A549 (cell line): Measurements from ENCODE around the gene ARHGAP4. TPM values are rescaled to one million over a fixed set of nuclear protein-coding genes. Genes with fewer than 3 reads are reported as not detected.

Experiments used
- ATAC-seq, 2 experiments: fragments of 200-7000 bp in 1 of 2; fragments of >200 bp in 1 of 2; cut with Nextera tagmentation in 1 of 2; cut with Tn5 transposase in 1 of 2; 3 replicates each; pipeline versions ENCODE4 v1.8.0 to v1.9.1; 2018 to 2020; ENCODE audit warnings: mild to moderate bottlenecking in 1 of 2, moderate library complexity in 1 of 2
- CTCF ChIA-PET: fragments of 300-600 bp; sonication (Branson Sonifier 250); formaldehyde crosslinking; extraction: SDS; loops from one replicate; lab custom pipeline; 2021; ENCODE audit warnings: antibody characterized with exemption, inconsistent platforms; lab: Yijun Ruan, JAX
- POLR2A ChIA-PET: fragments of 350-600 bp; formaldehyde crosslinking; extraction: SDS; loops from one replicate; lab custom pipeline; 2021; ENCODE audit warnings: antibody characterized with exemption, inconsistent platforms; lab: Yijun Ruan, JAX
- DNase-seq, 2 experiments: peaks; one replicate each; pipeline versions ENCODE4 v3.0.0 to v3.0.0-alpha.2; 2011 to 2016; ENCODE audit warnings: low read depth in 1 of 2, low spot score in 1 of 2
- FAIRE-seq: peaks from 2 replicates; lab custom pipeline; 2011; peaks lifted over from hg19 to GRCh38; lab: Jason Lieb, UNC
- H3K27ac ChIP-seq, 2 experiments: fragments of >200 bp; sonication (Bioruptor Twin); formaldehyde crosslinking; 3 replicates each; pipeline ENCODE4 v1.5.1; 2016 to 2017
- H3K4me1 ChIP-seq: fragments of >200 bp; sonication (Bioruptor Twin); formaldehyde crosslinking; 3 replicates; pipeline ENCODE4 v1.6.1; 2016
- H3K4me2 ChIP-seq: fragments of >200 bp; sonication (Bioruptor Twin); formaldehyde crosslinking; 3 replicates; pipeline ENCODE4 v1.6.1; 2016
- H3K4me3 ChIP-seq: fragments of >200 bp; sonication (Bioruptor Twin); formaldehyde crosslinking; 3 replicates; pipeline ENCODE4 v1.5.1; 2016
- H3K9me3 ChIP-seq: fragments of >200 bp; sonication (Bioruptor Twin); formaldehyde crosslinking; 3 replicates; pipeline ENCODE4 v1.6.1; 2016
- BCL3 ChIP-seq: fragments of >200 bp; sonication (Bioruptor Twin); formaldehyde crosslinking; IDR thresholded peaks from 3 replicates; pipeline ENCODE4 v1.6.1; 2016
- CEBPB ChIP-seq, 2 experiments: fragments of >200 bp in 1 of 2; sonication (Bioruptor Twin) in 1 of 2; formaldehyde crosslinking in 1 of 2; IDR thresholded peaks; 2 replicates each; pipeline ENCODE4 v1.6.1; 2012 to 2016
- CHD4 ChIP-seq: fragments of 200-600 bp; sonication (generic); IDR thresholded peaks from 2 replicates; pipeline ENCODE4 v1.6.1; 2016; ENCODE audit warnings: antibody characterized with exemption, mild to moderate bottlenecking, borderline replicate concordance
- E2F6 ChIP-seq: IDR thresholded peaks from 2 replicates; pipeline ENCODE4 v1.6.1; 2012; ENCODE audit warnings: low read depth, borderline replicate concordance
- EP300 ChIP-seq, 2 experiments: fragments of >200 bp; sonication (Bioruptor Twin); formaldehyde crosslinking; IDR thresholded peaks; 2 replicates in 1 of 2; 3 replicates in 1 of 2; pipeline ENCODE4 v1.6.1; 2016 to 2017
- HDAC2 ChIP-seq: fragments of 200-600 bp; sonication (generic); IDR thresholded peaks from 2 replicates; pipeline ENCODE4 v1.6.1; 2016
- HES2 ChIP-seq: fragments of >200 bp; sonication (Bioruptor Twin); formaldehyde crosslinking; IDR thresholded peaks from 2 replicates; pipeline ENCODE4 v1.6.1; 2016
- HEYL ChIP-seq: fragments of 250-450 bp; sonication (Bioruptor Pico); IDR thresholded peaks from 2 replicates; pipeline ENCODE4 v1.8.0; 2021; ENCODE audit warnings: mild to moderate bottlenecking, moderate library complexity
- HMGXB4 ChIP-seq: fragments of 250-450 bp; sonication (Bioruptor Pico); IDR thresholded peaks from 2 replicates; pipeline ENCODE4 v1.5.0; 2021; ENCODE audit warnings: mild to moderate bottlenecking, moderate library complexity, borderline replicate concordance
- HOXB13 ChIP-seq: fragments of 250-450 bp; sonication (Bioruptor Pico); IDR thresholded peaks from 2 replicates; pipeline ENCODE4 v1.5.0; 2020; ENCODE audit warnings: low read depth, mild to moderate bottlenecking, moderate library complexity
- JUN ChIP-seq, 2 experiments: fragments of >200 bp; sonication (Bioruptor Twin); formaldehyde crosslinking; IDR thresholded peaks; 2 replicates in 1 of 2; 3 replicates in 1 of 2; pipeline ENCODE4 v1.6.1; 2016 to 2017
- MYC ChIP-seq: IDR thresholded peaks from 2 replicates; pipeline ENCODE4 v1.6.1; 2012; ENCODE audit warnings: mild to moderate bottlenecking, inconsistent platforms, low read length, improper control_type of control experiment, borderline replicate concordance
- POLR2AphosphoS2 ChIP-seq: conservative IDR thresholded peaks from 2 replicates; pipeline ENCODE4 v1.6.1; 2012; ENCODE audit warnings: low read length, improper control_type of control experiment, inconsistent platforms
- RARB ChIP-seq: fragments of 250-450 bp; sonication (Bioruptor Pico); IDR thresholded peaks from 2 replicates; pipeline ENCODE4 v1.8.0; 2021; ENCODE audit warnings: mild to moderate bottlenecking, moderate library complexity
- SREBF2 ChIP-seq: fragments of 450-650 bp; IDR thresholded peaks from 2 replicates; pipeline ENCODE4 v1.6.1; 2014; ENCODE audit warnings: mild to moderate bottlenecking, moderate library complexity
- TFCP2L1 ChIP-seq: fragments of 250-450 bp; sonication (Bioruptor Pico); IDR thresholded peaks from 2 replicates; pipeline ENCODE4 v1.5.0; 2021; ENCODE audit warnings: mild to moderate bottlenecking
- USF2 ChIP-seq: fragments of 450-650 bp; IDR thresholded peaks from 2 replicates; pipeline ENCODE4 v1.6.1; 2014; ENCODE audit warnings: antibody characterized with exemption
- WGBS: methylation state at CpG from one replicate; pipeline ENCODE4 v1.1.6; 2017; ENCODE audit errors: missing lambda C conversion rate; 5-methylcytosine and 5-hydroxymethylcytosine counted together
- polyA plus RNA-seq, 4 experiments: library from polyadenylated mRNA; depleted of rRNA in 3 of 4; stranded (reverse); fragments of >200 nt; fragmentation: RNase III in 1 of 4; extraction: RNeasy Plus Mini Kit Qiagen cat#74134 plus additional on column Dnase treatment in 1 of 4; gene quantifications; 2 replicates in 3 of 4; 3 replicates in 1 of 4; pipeline ENCODE4 v1.2.3, GENCODE V29; 2011 to 2017

The ARHGAP4 gene
- polyA plus RNA-seq, 2 of the 4 experiments (the other 2 are of a cell fraction), result 0.78 to 0.98 TPM

- Histone ChIP-seq H3K4me1 (no peaks in the 10 kb centered on the region), H3K4me3 (no peak overlapping the region), H3K9me3 (no peaks in the 10 kb centered on the region)
- ChIA-PET CTCF (interaction anchor here (0.6 to 25.1 kb wide), 4 partner anchors 9 to 159 kb away, joined by 3 to 363 read pairs (median 3); partner anchors contain the start of gene RENBP), POLR2A (interaction anchor here (0.8 to 1.4 kb wide), 2 partner anchors 11 kb away, joined by 3 to 4 read pairs; no protein-coding TSS in a partner anchor)
- FAIRE-seq (no peak), DNase-seq (no peak), ATAC-seq (no peak)
- TF ChIP-seq MYC (no peak), HES2 (no peak), E2F6 (no peak), POLR2AphosphoS2 (no peak), HEYL (CRISPR knock-in tag) (no peak), RARB (CRISPR knock-in tag) (no peak), JUN (IDR thresholded peaks at IDR 0.05) (no peak), TFCP2L1 (CRISPR knock-in tag) (no peak), HMGXB4 (CRISPR knock-in tag) (no peak), CHD4 (no peak), USF2 (no peak), SREBF2 (no peak), HOXB13 (no peak)
- TF ChIP-seq, all 56 proteins: peak for 0
- 63% methylated on average over 6 of the region's 6 CpGs for WGBS
- Histone ChIP-seq H3K27ac (no peak overlapping the region), H3K4me2 (no peak overlapping the region)
Observed at GRCh38 chrX:153917869-153918268, 8.2 kb downstream of the ARHGAP4 start.

- Histone ChIP-seq H3K4me3 (no peak overlapping the region), H3K27ac (no peak overlapping the region), H3K9me3 (no peaks in the 10 kb centered on the region), H3K4me2 (no peak overlapping the region), H3K4me1 (no peaks in the 10 kb centered on the region)
- CTCF ChIA-PET, result interaction anchor here (1.0 to 2.0 kb wide), 2 partner anchors 37 to 304 kb away, joined by 3 to 4 read pairs; no protein-coding TSS in a partner anchor
- POLR2A ChIA-PET, result no interaction called here
- FAIRE-seq, result no peak
- TF ChIP-seq CEBPB (IDR thresholded peaks at IDR 0.05) (no peak), HMGXB4 (CRISPR knock-in tag) (no peak), SREBF2 (no peak), BCL3 (no peak), HDAC2 (no peak), EP300 (IDR thresholded peaks at IDR 0.05) (no peak)
- WGBS, result 75% methylated on average over 15 of the region's 17 CpGs
- no peak for ATAC-seq
- no peak for DNase-seq
Observed at GRCh38 chrX:153913701-153914100, 12.4 kb downstream of the ARHGAP4 start.
